Measurements from ENCODE around the gene TENM3. TPM values are rescaled to one million over a fixed set of nuclear protein-coding genes. Genes with fewer than 3 reads are reported as not detected.

The TENM3 gene
- total RNA-seq, 1 donor from 2014 or later: 11.0 TPM

DNA sequence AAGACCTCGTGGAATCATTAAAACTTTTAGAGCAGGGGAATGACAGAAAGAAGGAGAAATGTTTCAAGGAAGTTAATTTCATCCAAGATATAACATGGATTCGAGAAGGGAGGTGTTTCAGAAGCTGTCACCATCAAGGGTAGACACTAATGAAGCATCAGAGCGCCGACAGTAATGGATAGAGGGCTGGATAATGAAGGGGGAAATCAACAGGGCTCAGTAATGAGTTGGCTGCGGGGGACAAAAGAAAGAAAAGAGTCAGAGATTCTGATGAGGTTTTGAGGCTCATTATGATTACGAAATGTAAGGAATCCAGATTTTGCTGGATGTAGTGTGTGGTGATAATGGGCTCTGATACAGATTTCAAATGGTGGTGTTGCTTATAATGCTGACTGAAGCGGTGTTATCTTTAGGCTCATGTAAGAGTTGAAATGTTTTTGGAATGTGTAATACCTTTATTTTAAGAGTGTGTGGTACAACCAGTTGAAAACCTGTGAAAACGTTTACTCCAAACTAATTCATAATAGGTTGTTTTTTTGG is 39.3 kb upstream of the TENM3 start:
- H3K9me3 ChIP-seq: no peaks in the 10 kb centered on the region
- peaks cover 10% of the 10 kb centered on the region for H3K4me1 ChIP-seq
- DNase-seq (ENCODE audit: extremely low spot score in 2 of 2): no peak
- no peaks in the 10 kb centered on the region for H3K27me3 ChIP-seq
- intact Hi-C loops (cut with DNase I): no loop called here
- no peaks in the 10 kb centered on the region for H3K36me3 ChIP-seq
- H3K4me3 ChIP-seq: no peak overlapping the region
- TF ChIP-seq POLR2A (IDR thresholded peaks at IDR 0.05): no peak
- TF ChIP-seq, protein P1, sequence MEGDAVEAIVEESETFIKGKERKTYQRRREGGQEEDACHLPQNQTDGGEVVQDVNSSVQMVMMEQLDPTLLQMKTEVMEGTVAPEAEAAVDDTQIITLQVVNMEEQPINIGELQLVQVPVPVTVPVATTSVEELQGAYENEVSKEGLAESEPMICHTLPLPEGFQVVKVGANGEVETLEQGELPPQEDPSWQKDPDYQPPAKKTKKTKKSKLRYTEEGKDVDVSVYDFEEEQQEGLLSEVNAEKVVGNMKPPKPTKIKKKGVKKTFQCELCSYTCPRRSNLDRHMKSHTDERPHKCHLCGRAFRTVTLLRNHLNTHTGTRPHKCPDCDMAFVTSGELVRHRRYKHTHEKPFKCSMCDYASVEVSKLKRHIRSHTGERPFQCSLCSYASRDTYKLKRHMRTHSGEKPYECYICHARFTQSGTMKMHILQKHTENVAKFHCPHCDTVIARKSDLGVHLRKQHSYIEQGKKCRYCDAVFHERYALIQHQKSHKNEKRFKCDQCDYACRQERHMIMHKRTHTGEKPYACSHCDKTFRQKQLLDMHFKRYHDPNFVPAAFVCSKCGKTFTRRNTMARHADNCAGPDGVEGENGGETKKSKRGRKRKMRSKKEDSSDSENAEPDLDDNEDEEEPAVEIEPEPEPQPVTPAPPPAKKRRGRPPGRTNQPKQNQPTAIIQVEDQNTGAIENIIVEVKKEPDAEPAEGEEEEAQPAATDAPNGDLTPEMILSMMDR (IDR thresholded peaks at IDR 0.05): no peak
- H3K27ac ChIP-seq: no peak overlapping the region

DNA sequence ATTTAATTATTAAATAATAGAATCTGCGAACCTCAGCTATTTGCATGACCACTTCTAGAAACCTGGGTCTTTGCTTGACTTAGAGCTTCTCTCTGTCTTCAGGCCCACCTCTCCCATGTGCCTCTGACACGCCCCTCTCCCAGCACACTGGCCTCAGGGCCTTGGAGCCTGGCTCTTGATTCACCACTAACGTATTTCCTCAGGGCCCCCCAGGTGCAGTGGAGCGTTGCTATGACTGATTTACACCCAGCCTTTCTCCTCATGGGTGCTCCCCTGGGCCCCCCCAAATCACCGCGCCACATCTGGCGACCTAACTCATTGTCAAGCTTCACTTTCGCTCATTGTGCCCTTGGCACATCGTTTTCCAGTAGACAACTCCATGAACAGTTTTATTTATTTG is 37.9 kb upstream of the TENM3 start:
- DNase-seq (ENCODE audit: extremely low spot score in 2 of 2): no peak
- intact Hi-C loops (cut with DNase I): no loop called here
- peaks cover 10% of the 10 kb centered on the region for H3K4me1 ChIP-seq
- H3K36me3 ChIP-seq: no peaks in the 10 kb centered on the region
- no peak overlapping the region for H3K27ac ChIP-seq
- H3K9me3 ChIP-seq: no peaks in the 10 kb centered on the region
- TF ChIP-seq, protein P1 (IDR thresholded peaks at IDR 0.05): no peak
- TF ChIP-seq POLR2AphosphoS5 (IDR thresholded peaks at IDR 0.05; ENCODE audit: insufficient read depth in 1 of 2, low read depth in 1 of 2): no peak
- no peak for TF ChIP-seq POLR2A (IDR thresholded peaks at IDR 0.05)
- H3K4me3 ChIP-seq: no peak overlapping the region
- no peaks in the 10 kb centered on the region for H3K27me3 ChIP-seq

DNA sequence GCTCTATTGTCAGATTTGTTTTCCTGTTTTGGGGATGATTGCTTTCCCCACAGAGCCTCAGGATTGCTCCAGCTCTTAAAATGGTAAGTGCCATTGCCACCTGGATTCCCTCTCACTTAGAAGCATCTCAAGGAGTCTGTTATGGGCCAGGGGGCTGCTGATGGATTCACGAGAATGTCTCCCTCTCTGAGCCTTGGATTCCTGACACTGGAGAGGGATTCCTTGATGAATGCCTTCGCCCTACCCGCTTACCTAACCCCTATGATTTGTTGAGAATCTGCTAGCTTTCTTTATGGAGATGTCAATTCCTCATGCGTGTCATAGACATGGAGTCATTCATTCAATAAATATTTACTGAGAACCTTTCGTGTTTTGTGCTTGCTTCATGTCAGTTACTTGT is 36.9 kb upstream of the TENM3 start:
- no peak for TF ChIP-seq POLR2A (IDR thresholded peaks at IDR 0.05)
- TF ChIP-seq POLR2AphosphoS5 (IDR thresholded peaks at IDR 0.05; ENCODE audit: insufficient read depth in 1 of 2, low read depth in 1 of 2): no peak
- TF ChIP-seq, protein P1 (IDR thresholded peaks at IDR 0.05): no peak
- Histone ChIP-seq H3K4me3 (no peak overlapping the region), H3K27ac (no peak overlapping the region), H3K4me1 (peaks cover 10% of the 10 kb centered on the region), H3K9me3 (no peaks in the 10 kb centered on the region), H3K27me3 (no peaks in the 10 kb centered on the region), H3K36me3 (no peaks in the 10 kb centered on the region)
- intact Hi-C loops (cut with DNase I): no loop called here
- DNase-seq (ENCODE audit: extremely low spot score in 2 of 2): no peak

DNA sequence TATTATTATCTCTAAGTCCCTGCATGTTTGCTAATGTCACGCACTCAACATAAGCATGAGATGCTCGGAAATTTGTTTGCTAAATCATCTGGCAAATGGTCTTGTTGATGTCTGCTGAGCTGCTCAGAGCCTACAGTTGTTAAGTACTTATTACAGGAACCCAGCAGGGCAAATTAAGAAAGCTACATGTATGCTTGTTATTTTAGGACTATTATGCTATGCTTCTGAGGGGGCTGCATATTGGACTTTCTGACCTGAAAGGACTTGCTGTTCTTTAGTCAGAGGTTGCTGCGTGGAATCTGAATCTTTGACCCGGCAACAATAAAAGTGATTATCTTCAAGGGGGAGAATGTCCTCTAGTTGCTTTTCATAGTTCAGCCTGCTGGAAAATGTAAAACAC is 36.3 kb upstream of the TENM3 start:
- Histone ChIP-seq H3K9me3 (no peaks in the 10 kb centered on the region), H3K27ac (no peak overlapping the region), H3K27me3 (no peaks in the 10 kb centered on the region), H3K4me1 (peaks cover 10% of the 10 kb centered on the region), H3K36me3 (no peaks in the 10 kb centered on the region), H3K4me3 (no peak overlapping the region)
- TF ChIP-seq POLR2AphosphoS5 (IDR thresholded peaks at IDR 0.05; ENCODE audit: insufficient read depth in 1 of 2, low read depth in 1 of 2): no peak
- intact Hi-C loops (cut with DNase I): no loop called here
- DNase-seq (ENCODE audit: extremely low spot score in 2 of 2): no peak

DNA sequence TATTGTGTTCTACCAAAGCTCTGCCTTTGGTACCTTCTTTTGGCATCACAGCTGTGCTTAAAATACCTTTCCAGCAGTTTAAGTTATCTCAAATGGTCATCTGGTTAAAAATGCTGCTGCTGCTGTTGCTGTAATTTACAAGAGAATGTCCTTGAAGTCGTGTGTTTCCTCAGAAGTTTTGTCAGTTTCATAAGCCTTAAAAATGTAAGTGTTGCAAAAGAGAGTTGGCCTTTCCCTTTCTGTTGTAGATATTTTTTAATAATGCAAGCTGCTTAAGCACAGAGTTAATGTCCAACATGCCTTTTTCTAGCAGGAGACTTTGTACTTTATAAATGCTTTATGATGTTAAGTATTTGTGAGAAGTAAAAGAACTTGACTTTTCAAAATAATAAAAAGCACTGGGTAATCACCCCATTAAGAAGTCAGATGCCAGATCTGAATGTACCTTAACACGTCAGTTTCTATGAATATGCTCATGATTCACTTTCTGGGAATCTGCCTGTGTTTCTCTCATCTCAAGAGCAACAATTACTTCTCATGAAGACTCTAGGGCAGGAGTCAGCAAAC is 35.3 kb upstream of the TENM3 start:
- Histone ChIP-seq H3K36me3 (no peaks in the 10 kb centered on the region), H3K27ac (no peak overlapping the region), H3K9me3 (no peaks in the 10 kb centered on the region), H3K4me1 (peaks cover 10% of the 10 kb centered on the region), H3K27me3 (no peaks in the 10 kb centered on the region), H3K4me3 (no peak overlapping the region)
- DNase-seq (ENCODE audit: extremely low spot score in 2 of 2): no peak
- TF ChIP-seq, protein P1 (IDR thresholded peaks at IDR 0.05): no peak
- TF ChIP-seq POLR2AphosphoS5 (IDR thresholded peaks at IDR 0.05; ENCODE audit: insufficient read depth in 1 of 2, low read depth in 1 of 2): peak in 1 of 2 donors; percentile 58
- intact Hi-C loops (cut with DNase I): no loop called here

Data from vagina (tissue), 2 donors.